AG09309 (cell line): ENCODE data around the gene FGF14.
A peak's percentile ranks its signal among the peaks of the same experiment; 100 is the strongest.

Experiments used
- DNase-seq: peaks from one replicate; pipeline ENCODE4 v3.0.0-alpha.2; 2010; ENCODE audit warnings: low read depth
- H3K4me3 ChIP-seq: 2 replicates; pipeline ENCODE4 v1.5.1; 2011; ENCODE audit warnings: mild to moderate bottlenecking, low read depth, low read length, moderate library complexity; ENCODE audit not compliant: control insufficient read depth
- TF ChIP-seq, protein P1 (sequence below): IDR thresholded peaks from 2 replicates; pipeline ENCODE4 v1.5.1; 2011; ENCODE audit warnings: mild to moderate bottlenecking, low read depth, low read length, inconsistent platforms; ENCODE audit not compliant: insufficient read depth, control insufficient read depth; ENCODE audit errors: missing control alignments

FGF14 gene

DNA sequence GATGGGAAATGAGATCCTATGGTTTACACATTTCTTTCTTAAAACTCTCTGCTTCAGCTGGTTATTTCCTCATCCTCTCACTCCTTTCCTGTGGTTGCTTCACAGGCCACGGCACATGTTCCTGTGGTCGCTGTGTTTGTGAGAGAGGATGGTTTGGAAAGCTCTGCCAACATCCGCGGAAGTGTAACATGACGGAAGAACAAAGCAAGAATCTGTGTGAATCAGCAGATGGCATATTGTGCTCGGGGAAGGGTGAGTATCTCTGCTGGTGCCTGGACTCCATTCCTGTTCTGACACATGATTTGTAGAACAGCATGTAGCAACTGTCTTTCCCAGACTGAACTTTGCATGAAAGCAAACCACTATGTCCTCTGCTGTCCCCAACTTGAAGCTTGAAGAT is 695.2 kb downstream of the FGF14 start:
- TF ChIP-seq, protein P1, sequence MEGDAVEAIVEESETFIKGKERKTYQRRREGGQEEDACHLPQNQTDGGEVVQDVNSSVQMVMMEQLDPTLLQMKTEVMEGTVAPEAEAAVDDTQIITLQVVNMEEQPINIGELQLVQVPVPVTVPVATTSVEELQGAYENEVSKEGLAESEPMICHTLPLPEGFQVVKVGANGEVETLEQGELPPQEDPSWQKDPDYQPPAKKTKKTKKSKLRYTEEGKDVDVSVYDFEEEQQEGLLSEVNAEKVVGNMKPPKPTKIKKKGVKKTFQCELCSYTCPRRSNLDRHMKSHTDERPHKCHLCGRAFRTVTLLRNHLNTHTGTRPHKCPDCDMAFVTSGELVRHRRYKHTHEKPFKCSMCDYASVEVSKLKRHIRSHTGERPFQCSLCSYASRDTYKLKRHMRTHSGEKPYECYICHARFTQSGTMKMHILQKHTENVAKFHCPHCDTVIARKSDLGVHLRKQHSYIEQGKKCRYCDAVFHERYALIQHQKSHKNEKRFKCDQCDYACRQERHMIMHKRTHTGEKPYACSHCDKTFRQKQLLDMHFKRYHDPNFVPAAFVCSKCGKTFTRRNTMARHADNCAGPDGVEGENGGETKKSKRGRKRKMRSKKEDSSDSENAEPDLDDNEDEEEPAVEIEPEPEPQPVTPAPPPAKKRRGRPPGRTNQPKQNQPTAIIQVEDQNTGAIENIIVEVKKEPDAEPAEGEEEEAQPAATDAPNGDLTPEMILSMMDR, result no peak
- no peak overlapping the region for H3K4me3 ChIP-seq
- DNase-seq, result peak; percentile 91

DNA sequence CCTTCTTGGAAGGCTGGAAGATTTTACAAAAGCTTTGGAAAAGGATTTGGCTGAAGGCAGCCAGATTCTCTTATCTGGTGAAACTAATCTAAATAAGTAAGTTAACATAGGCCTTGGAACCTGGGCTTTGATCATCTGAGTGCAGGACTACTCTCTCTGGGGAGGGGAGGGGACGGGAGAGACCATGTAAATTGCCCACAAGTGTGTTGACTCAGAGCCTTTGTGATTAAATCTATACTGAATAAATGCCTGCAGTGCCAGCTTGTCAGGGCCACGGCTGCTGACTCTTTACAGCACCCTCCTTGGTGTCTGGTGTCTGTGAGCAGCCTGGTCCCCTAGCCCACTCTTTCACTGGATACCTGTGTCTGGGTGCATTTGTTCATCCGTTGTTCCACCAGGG is 698.0 kb downstream of the FGF14 start:
- no peak for DNase-seq
- TF ChIP-seq, protein P1, result no peak
- H3K4me3 ChIP-seq, result no peak overlapping the region

DNA sequence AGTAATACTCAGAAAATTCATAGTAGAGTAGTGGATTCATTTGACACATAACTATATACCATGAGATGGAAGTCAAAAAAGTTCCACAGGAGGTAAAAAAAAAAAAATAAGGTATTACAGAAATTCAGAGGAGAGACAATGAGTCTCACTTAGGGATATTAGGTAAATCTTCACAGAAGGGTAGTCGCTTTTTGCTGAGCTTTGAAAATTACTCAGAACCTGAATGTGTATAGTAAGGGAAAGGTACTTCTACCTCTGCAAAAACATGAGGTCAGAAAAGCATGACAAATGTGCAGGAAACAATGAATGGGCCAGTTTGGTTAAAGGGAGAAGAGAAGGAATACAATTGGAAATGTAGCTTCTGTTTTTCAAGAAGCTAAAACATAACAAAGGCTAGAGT is 698.8 kb downstream of the FGF14 start:
- DNase-seq, result no peak
- TF ChIP-seq, protein P1, result no peak
- no peak overlapping the region for H3K4me3 ChIP-seq

DNA sequence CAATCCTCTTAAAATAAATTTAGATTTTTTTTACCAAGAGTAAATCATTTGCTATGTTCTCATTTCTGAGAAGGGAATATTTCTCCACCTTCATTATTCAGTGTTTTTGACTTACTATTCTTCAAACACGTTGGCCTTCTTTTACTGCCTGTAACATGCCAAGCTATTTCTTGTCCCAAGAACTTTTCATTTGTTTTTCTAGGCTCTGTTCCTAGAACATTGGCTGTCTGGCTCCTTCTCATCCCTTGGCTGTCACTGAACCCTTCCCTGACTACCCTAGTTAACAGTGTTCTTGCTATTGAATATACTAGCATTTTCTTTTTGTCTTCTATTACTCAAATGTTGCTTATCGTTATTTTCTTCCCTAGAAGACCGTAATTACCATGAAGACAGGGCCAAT is 701.2 kb downstream of the FGF14 start:
- H3K4me3 ChIP-seq, result no peak overlapping the region
- TF ChIP-seq, protein P1, result no peak
- peak; percentile 10 for DNase-seq

DNA sequence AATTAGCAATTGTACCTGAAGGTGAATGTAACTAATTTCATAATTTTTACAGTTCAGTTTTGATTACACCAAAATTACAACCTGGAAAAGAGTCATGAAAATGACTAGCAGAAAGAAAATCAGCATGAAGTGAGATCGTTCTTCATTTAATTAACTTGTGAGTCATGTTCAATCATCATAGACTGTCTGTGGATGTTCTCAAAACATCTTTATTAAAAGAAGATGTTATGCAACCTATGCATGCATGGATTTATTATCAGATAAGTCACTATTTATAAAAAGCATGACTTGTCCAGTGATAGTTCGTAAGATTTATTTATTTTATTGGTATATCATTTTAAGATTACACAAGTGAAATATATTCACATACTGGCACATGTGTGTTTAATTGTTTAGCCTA is 703.4 kb downstream of the FGF14 start:
- TF ChIP-seq, protein P1, result no peak
- peak; percentile 41 for DNase-seq
- H3K4me3 ChIP-seq, result no peak overlapping the region

DNA sequence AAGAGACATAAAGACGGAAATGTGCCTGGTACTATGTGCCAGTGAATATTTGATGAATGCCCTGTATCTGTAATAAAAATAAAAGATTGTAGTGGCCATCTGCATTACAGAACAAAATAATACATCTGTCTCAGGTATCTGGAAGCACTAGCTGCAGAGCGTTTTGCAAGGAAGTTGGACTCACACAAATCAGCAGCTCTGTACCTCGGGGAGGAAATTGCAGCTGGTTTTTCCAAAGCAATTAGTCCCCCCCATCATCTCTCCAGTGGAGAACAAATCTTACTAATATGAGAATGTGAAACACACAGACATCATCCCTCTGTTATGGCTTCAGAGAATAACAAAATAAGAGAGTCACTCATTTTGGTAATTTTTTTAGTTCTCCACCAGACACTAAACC is 704.1 kb downstream of the FGF14 start:
- TF ChIP-seq, protein P1, result no peak
- DNase-seq, result no peak
- H3K4me3 ChIP-seq, result no peak overlapping the region
